ENCODE data around the gene TMEM92. TPM values are rescaled to one million over a fixed set of nuclear protein-coding genes. Genes with fewer than 3 reads are reported as not detected.

Gene TMEM92
- total RNA-seq, 4 donors from 2014 or later = 3.1 TPM; not detected in 3

DNA sequence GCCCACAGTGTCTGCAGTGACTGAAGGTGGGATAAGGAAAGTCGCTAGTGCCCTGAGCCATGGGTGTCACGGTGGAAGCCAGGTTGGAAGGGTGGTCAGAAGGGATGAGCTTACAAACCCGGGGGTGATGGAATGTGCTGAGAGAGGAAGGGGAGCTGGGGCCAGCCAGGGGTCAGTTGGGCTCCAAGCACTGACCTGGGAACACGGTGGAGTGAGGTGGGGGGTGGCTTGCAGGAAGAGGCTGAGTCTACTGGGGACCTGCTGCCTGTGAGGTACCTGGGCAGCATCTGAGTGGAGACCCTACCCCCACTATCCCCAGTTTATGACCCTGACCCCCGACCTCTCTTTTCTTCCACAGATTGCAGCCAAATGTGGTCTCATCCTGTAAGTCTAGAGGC, 3.1 kb downstream of the TMEM92 start:
- DNase-seq (ENCODE audit: low spot score in 2 of 2) = no peak
- 44 to 51% methylated on average over 5 of the region's 5 CpGs for WGBS, 2 donors
- intact Hi-C loops (cut with DNase I; ENCODE audit: low total_unique reads) = no loop called here
- no peak for TF ChIP-seq CTCF (IDR thresholded peaks at IDR 0.05)
- no peak for TF ChIP-seq POLR2A (IDR thresholded peaks at IDR 0.05)
- H3K4me3 ChIP-seq (ENCODE audit: low read depth, poor library complexity, severe bottlenecking) = no peak overlapping the region

- WGBS, 2 donors = 88 to 94% methylated on average over 12 to 14 of the region's 14 CpGs
- intact Hi-C loops (cut with DNase I; ENCODE audit: low total_unique reads) = no loop called here
- no peak for TF ChIP-seq POLR2A (IDR thresholded peaks at IDR 0.05)
- TF ChIP-seq CTCF (IDR thresholded peaks at IDR 0.05) = no peak
- DNase-seq (ENCODE audit: low spot score in 2 of 2) = no peak
- no peak overlapping the region for H3K4me3 ChIP-seq (ENCODE audit: low read depth, poor library complexity, severe bottlenecking)
These were observed 4.4 kb downstream of the TMEM92 start for GRCh38 chr17:50278526-50279180.

DNA sequence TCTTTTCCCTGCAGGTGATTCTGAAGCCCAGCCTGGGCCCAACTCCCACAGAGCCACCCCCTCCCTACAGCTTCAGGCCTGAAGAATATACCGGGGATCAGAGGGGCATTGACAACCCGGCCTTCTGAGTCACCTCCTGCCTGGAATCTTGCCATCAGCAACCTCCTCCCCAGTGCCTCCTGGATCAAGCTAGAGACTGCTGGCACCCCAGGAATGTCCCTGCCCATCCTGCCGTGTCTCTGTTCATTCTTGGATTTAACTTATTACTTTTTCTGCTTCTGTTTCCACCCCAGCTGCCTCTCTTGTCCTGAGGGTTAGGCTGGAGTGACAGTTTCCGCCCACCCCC, 4.9 kb downstream of the TMEM92 start:
- WGBS, 2 donors = 35 to 41% methylated on average over 4 of the region's 4 CpGs
- no peak for DNase-seq (ENCODE audit: low spot score in 2 of 2)
- intact Hi-C loops (cut with DNase I; ENCODE audit: low total_unique reads) = no loop called here
- TF ChIP-seq POLR2A (IDR thresholded peaks at IDR 0.05) = no peak
- no peak overlapping the region for H3K4me3 ChIP-seq (ENCODE audit: low read depth, poor library complexity, severe bottlenecking)

- no peak overlapping the region for H3K4me3 ChIP-seq (ENCODE audit: low read depth, poor library complexity, severe bottlenecking)
- intact Hi-C loops (cut with DNase I; ENCODE audit: low total_unique reads) = no loop called here
- no peak for DNase-seq (ENCODE audit: low spot score in 2 of 2)
- TF ChIP-seq CTCF (IDR thresholded peaks at IDR 0.05) (no peak), POLR2A (IDR thresholded peaks at IDR 0.05) (no peak)
- 85 to 98% methylated on average over 7 of the region's 7 CpGs for WGBS, 2 donors
These were observed 5.4 kb downstream of the TMEM92 start for GRCh38 chr17:50279639-50280038.

DNA sequence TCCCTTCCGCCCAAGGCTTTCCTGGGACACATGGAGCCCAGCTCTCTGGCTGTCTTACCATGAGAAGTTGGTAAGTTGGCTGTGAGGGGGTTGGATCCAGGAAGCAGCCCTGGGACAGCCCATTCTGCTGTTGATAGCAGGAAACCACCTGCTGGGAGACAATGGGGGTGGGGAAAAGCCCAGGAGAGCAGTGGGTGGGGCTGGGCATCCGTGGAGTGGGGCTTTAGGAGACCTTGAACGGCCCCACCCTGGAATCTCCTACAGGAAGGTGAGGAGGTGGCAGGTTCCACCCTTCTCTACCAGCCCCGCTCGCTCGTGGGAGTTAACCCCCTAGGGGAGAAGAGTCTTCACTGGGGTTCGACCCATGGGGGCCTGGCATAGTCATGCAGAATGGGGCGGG, 5.8 kb downstream of the TMEM92 start:
- no peak for DNase-seq (ENCODE audit: low spot score in 2 of 2)
- no peak overlapping the region for H3K4me3 ChIP-seq (ENCODE audit: low read depth, poor library complexity, severe bottlenecking)
- intact Hi-C loops (cut with DNase I; ENCODE audit: low total_unique reads) = no loop called here
- WGBS, 2 donors = 47 to 48% methylated on average over 5 to 8 of the region's 8 CpGs
- no peak for TF ChIP-seq POLR2A (IDR thresholded peaks at IDR 0.05)
- no peak for TF ChIP-seq CTCF (IDR thresholded peaks at IDR 0.05)

DNA sequence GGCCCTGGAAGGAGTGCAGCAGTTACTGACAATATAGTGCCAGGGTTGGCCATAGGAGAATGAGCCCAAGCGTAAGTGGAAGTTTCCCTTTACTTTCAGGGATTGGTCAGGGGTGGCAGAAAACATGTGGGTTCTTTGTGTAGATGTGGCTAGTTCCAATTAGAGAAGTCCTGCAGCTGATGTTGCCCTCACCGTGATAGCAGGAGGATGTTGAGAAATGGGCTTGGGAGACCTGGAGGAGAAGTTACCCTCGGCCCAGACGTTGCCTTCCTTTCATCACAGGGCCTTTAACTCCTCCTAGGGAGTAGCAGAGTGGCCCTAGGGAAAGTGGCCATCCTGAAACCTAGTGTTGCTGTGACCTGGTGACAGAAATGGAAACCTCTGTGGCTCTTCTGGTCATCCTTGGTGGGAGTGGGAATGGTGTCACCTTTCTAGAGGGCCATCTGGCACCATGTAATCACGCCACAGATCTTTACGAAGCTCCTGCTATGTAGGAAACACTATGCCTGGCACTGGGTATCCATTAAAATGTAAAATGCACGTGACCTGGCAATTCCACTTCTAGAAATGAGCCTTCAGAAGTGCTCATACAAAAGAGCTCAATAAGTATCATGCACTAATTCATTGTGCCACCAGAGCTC, 6.7 kb downstream of the TMEM92 start:
- no peak overlapping the region for H3K4me3 ChIP-seq (ENCODE audit: low read depth, poor library complexity, severe bottlenecking)
- intact Hi-C loops (cut with DNase I; ENCODE audit: low total_unique reads) = no loop called here
- TF ChIP-seq CTCF (IDR thresholded peaks at IDR 0.05) = no peak
- no peak for TF ChIP-seq POLR2A (IDR thresholded peaks at IDR 0.05)
- no peak for DNase-seq (ENCODE audit: low spot score in 2 of 2)
- WGBS, 2 donors = 81 to 83% methylated on average over 7 of the region's 7 CpGs
